Urinary bladder (tissue), 4 donors: ENCODE measurements around the gene L3MBTL1. TPM values are rescaled to one million over a fixed set of nuclear protein-coding genes. Genes with fewer than 3 reads are reported as not detected.
"Not testable (repeated sequence)": the region's sequence is repeated elsewhere in the genome, so short reads cannot be mapped to it uniquely, and the experiment has no call there.

Source experiments
- DNase-seq: peaks from one replicate; pipeline ENCODE4 v3.0.0-alpha.2; 2015; ENCODE audit errors: extremely low spot score
- H3K27ac ChIP-seq: one replicate; pipeline ENCODE4 v1.5.1; 2013; ENCODE audit warnings: low read depth, mild to moderate bottlenecking, moderate library complexity
- H3K36me3 ChIP-seq: one replicate; pipeline ENCODE4 v1.6.1; 2013; ENCODE audit warnings: mild to moderate bottlenecking, moderate library complexity; ENCODE audit not compliant: insufficient read depth
- H3K4me1 ChIP-seq: one replicate; pipeline ENCODE4 v1.6.1; 2013; ENCODE audit warnings: mild to moderate bottlenecking, moderate library complexity; ENCODE audit not compliant: insufficient read depth
- H3K4me3 ChIP-seq: one replicate; pipeline ENCODE4 v1.5.1; 2013; ENCODE audit warnings: low read depth, low read length
- WGBS: extraction: QIAGEN DNeasy Blood & Tissue Kit; methylation state at CpG from one replicate; pipeline ENCODE4 v1.1.7; 2013; 5-methylcytosine and 5-hydroxymethylcytosine counted together
- polyA plus RNA-seq: library from polyadenylated mRNA; stranded (reverse); fragments of 200-250 nt; gene quantifications from one replicate; pipeline ENCODE4 v1.2.3, GENCODE V29; 2013
- small RNA-seq: library from RNA; depleted of rRNA; stranded (forward); fragments of <200 nt; gene quantifications from one replicate; pipeline ENCODE3, GENCODE V24; 2014
- total RNA-seq: library from RNA; depleted of rRNA; stranded (reverse); fragments of >200 nt; gene quantifications from one replicate; pipeline ENCODE4 v1.2.3, GENCODE V29; 2014
- donor health status: healthy with polysubstance abuse.
- donor health status: healthy.

The L3MBTL1 gene
- total and polyA plus RNA-seq, 2 donors, result 5.6 to 14.5 TPM

- WGBS, result 67% methylated on average over 7 of the region's 7 CpGs
- no peak for DNase-seq
- H3K4me3 ChIP-seq, result no peak overlapping the region
- H3K27ac ChIP-seq, result no peak overlapping the region
- H3K4me1 ChIP-seq, result no peaks in the 10 kb centered on the region
- H3K36me3 ChIP-seq, result no peaks in the 10 kb centered on the region
These were observed 77.1 kb downstream of the L3MBTL1 start for GRCh38 chr20:43584448-43585136.

GRCh38 chr20:43586641-43587040 is 79.1 kb downstream of the L3MBTL1 start:
- H3K36me3 ChIP-seq, result no peaks in the 10 kb centered on the region
- no peak for DNase-seq
- H3K4me1 ChIP-seq, result no peaks in the 10 kb centered on the region
- WGBS, result 83% methylated on average over 8 of the region's 8 CpGs
- no peak overlapping the region for H3K27ac ChIP-seq
- no peak overlapping the region for H3K4me3 ChIP-seq

GRCh38 chr20:43588526-43588925 is 81.0 kb downstream of the L3MBTL1 start:
- not testable (repeated sequence) for H3K27ac ChIP-seq, H3K4me1 ChIP-seq, DNase-seq, H3K36me3 ChIP-seq, H3K4me3 ChIP-seq
- WGBS, result 91% methylated on average over 10 of the region's 10 CpGs

- DNase-seq, result no peak
- Histone ChIP-seq H3K36me3 (no peaks in the 10 kb centered on the region), H3K4me3 (peak overlapping the region; percentile 75), H3K27ac (peak overlapping the region; percentile 73), H3K4me1 (no peaks in the 10 kb centered on the region)
- WGBS, result 23% methylated on average over 9 of the region's 9 CpGs
These were observed 82.5 kb downstream of the L3MBTL1 start for GRCh38 chr20:43590036-43590391.

- Histone ChIP-seq H3K4me3 (peak within 1 kb of the TSS; percentile 75), H3K4me1 (no peaks in the 10 kb centered on the region), H3K36me3 (peaks cover 1% of the 10 kb centered on the region), H3K27ac (peak within 1 kb of the TSS; percentile 73)
- WGBS, result under 1% methylated on average over 68 of the region's 68 CpGs
- peak; percentile 86 for DNase-seq
These were observed 83.2 kb downstream of the L3MBTL1 start, which contains the start of gene IFT52 for GRCh38 chr20:43590392-43591303. TSS of gene IFT52 (plus strand) at chr20:43590937. CDS start at chr20:43594699, 3,762 bp downstream.

Small RNA genes lying within 50 kb of the gene (small RNA-seq; reads per million reads assigned to genes)
- gene RNU6-1251P, result not detected

Other genes starting within 250 kb of the L3MBTL1 start
- 87.2 TPM for gene SRSF6, start 49.8 kb upstream of the L3MBTL1 start, total RNA-seq
- gene SRSF6, start 49.8 kb upstream of the L3MBTL1 start, polyA plus RNA-seq, result 54.7 TPM
- 6.2 TPM for gene SGK2, start 51.3 kb downstream of the L3MBTL1 start, total RNA-seq
- 1.9 TPM for gene SGK2, start 51.3 kb downstream of the L3MBTL1 start, polyA plus RNA-seq
- 56.6 TPM for gene IFT52, start 83.2 kb downstream of the L3MBTL1 start, total RNA-seq
- gene IFT52, start 83.2 kb downstream of the L3MBTL1 start, polyA plus RNA-seq, result 28.9 TPM
- 2.3 TPM for gene MYBL2, start 159.4 kb downstream of the L3MBTL1 start, total RNA-seq
- 0.38 TPM for gene MYBL2, start 159.4 kb downstream of the L3MBTL1 start, polyA plus RNA-seq
- not detected for gene GTSF1L, start 219.3 kb downstream of the L3MBTL1 start, total RNA-seq
- gene GTSF1L, start 219.3 kb downstream of the L3MBTL1 start, polyA plus RNA-seq, result not detected